Sigmoid colon (tissue), 7 donors: ENCODE results near the gene DMPK. TPM values are rescaled to one million over a fixed set of nuclear protein-coding genes. Genes with fewer than 3 reads are reported as not detected.
"Not testable (repeated sequence)": the region's sequence is repeated elsewhere in the genome, so short reads cannot be mapped to it uniquely, and the experiment has no call there.

Experiments
- DNase-seq: peaks from one replicate; pipeline ENCODE4 v3.0.0-alpha.2; 2019
- H3K27ac ChIP-seq, 4 donors: fragments of 200-600 bp; sonication (generic); one replicate each; pipeline ENCODE4 v1.5.1; 2016 to 2019; ENCODE audit warnings: mild to moderate bottlenecking in 1 of 4
- H3K27me3 ChIP-seq, 3 donors: fragments of 200-600 bp; sonication (generic); one replicate each; pipeline ENCODE4 v1.5.1; 2019; ENCODE audit warnings: mild to moderate bottlenecking in 1 of 3
- H3K36me3 ChIP-seq, 4 donors: fragments of 200-600 bp; sonication (generic); one replicate each; pipeline ENCODE4 v1.5.1; 2016 to 2019
- H3K4me1 ChIP-seq, 4 donors: fragments of 200-600 bp; sonication (generic); one replicate each; pipeline ENCODE4 v1.5.1; 2017 to 2019
- H3K4me3 ChIP-seq, 4 donors: fragments of 200-600 bp; sonication (generic); one replicate each; pipeline ENCODE4 v1.5.1; 2017 to 2019; ENCODE audit warnings: mild to moderate bottlenecking in 2 of 4, moderate library complexity in 1 of 4
- H3K9me3 ChIP-seq, 4 donors: fragments of 200-600 bp in 3 of 4; sonication (generic) in 3 of 4; one replicate each; pipeline versions ENCODE4 v1.5.1 to v1.6.1; 2013 to 2019
- CTCF ChIP-seq, 4 experiments: fragments of 450-650 bp in 3 of 4; fragments of 200-600 bp in 1 of 4; IDR thresholded peaks; one replicate each; pipeline ENCODE4 v1.5.1; 2016 to 2019; ENCODE audit warnings: antibody characterized with exemption in 4 of 4, mild to moderate bottlenecking in 3 of 4, moderate library complexity in 2 of 4
- EP300 ChIP-seq, 4 donors: sonication (generic); formaldehyde crosslinking; IDR thresholded peaks; one replicate each; pipeline ENCODE4 v1.6.1; 2017; ENCODE audit warnings: antibody characterized with exemption in 4 of 4
- POLR2A ChIP-seq, 2 donors: fragments of 450-650 bp; IDR thresholded peaks; one replicate each; pipeline ENCODE4 v1.6.1; 2016; ENCODE audit warnings: antibody characterized with exemption in 2 of 2, mild to moderate bottlenecking in 2 of 2, moderate library complexity in 2 of 2
- POLR2AphosphoS5 ChIP-seq, 4 donors: sonication (generic); formaldehyde crosslinking; IDR thresholded peaks; one replicate each; pipeline ENCODE4 v1.6.1; 2017; ENCODE audit warnings: antibody characterized with exemption in 4 of 4
- WGBS, 2 donors: extraction: QIAGEN DNeasy Blood & Tissue Kit; methylation state at CpG; one replicate each; pipeline ENCODE4 v1.1.7; 2013; 5-methylcytosine and 5-hydroxymethylcytosine counted together
- intact Hi-C: fragments of 100-400 bp; cut with DNase I; formaldehyde crosslinking; loops from one replicate; pipeline ENCODE4 v1.15.1; 2023
- polyA plus RNA-seq, 3 donors: library from polyadenylated mRNA; stranded (reverse); fragments of 200-250 nt; gene quantifications; one replicate each; pipeline ENCODE4 v1.2.3, GENCODE V29; 2013
- total RNA-seq, 4 donors: library from RNA; depleted of rRNA; stranded (reverse); fragments of >200 nt; gene quantifications; one replicate each; pipeline ENCODE4 v1.1.0, GENCODE V29; 2016
- donor health status: healthy with polysubstance abuse.
- donor health status: Bipolar disorder and iron deficiency.
- donor health status: healthy.

The DMPK gene
- total and polyA plus RNA-seq, 7 donors: 7.2 to 219 (median 62.2) TPM

DNA sequence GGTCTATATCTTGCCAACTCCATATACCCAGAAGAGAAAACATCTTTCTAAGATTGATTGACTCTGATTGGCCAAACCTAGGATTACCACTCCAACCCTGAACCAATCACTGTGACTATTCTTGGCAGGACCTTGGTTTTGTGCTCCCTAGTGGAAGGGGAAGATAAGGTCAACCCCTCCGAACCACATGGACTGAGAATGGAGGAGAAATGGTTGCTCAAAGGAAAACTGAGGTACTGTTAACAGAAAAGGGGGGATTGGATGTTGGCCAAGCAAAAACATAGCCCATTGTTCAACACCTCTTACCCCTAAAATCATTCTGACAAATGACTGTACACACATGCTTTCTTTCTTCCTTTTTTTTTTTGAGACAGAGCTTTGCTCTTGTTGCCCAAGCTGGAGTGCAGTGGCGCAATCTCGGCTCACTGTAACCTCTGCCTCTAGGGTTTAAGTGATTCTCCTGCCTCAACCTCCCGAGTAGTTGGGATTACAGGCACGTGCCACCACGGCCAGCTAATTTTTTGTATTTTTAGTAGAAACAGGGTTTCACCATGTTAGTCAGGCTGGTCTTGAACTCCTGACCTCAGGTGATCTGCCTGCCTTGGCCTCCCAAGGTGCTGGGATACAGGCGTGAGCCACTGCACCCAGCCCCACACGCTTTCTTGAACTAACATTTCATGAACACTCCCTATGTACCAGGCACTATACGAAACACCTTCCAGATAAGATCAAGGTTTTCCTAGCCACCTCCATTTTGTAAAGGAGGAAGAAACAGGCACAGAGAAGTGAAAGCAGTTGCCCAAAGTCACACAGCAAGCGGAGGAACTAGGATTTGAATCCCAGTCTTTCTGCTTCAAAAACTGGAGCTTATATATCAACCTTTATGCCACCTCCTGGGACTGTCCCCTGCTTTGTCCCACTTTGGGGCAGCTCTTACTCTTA lies 42.5 kb downstream of the DMPK start:
- 89 to 91% methylated on average over 10 of the region's 10 CpGs for WGBS, 2 donors
- intact Hi-C loops: no loop called here
- TF ChIP-seq EP300 (IDR thresholded peaks at IDR 0.05) (no peak), POLR2AphosphoS5 (IDR thresholded peaks at IDR 0.05) (no peak), CTCF (IDR thresholded peaks at IDR 0.05) (no peak), POLR2A (IDR thresholded peaks at IDR 0.05) (no peak)
- no peaks in the 10 kb centered on the region for H3K4me1 ChIP-seq
- no peaks in the 10 kb centered on the region for H3K27me3 ChIP-seq
- no peak overlapping the region for H3K4me3 ChIP-seq
- H3K27ac ChIP-seq: no peak overlapping the region
- no peaks in the 10 kb centered on the region for H3K9me3 ChIP-seq
- H3K36me3 ChIP-seq: no peaks in the 10 kb centered on the region
- DNase-seq: no peak

DNA sequence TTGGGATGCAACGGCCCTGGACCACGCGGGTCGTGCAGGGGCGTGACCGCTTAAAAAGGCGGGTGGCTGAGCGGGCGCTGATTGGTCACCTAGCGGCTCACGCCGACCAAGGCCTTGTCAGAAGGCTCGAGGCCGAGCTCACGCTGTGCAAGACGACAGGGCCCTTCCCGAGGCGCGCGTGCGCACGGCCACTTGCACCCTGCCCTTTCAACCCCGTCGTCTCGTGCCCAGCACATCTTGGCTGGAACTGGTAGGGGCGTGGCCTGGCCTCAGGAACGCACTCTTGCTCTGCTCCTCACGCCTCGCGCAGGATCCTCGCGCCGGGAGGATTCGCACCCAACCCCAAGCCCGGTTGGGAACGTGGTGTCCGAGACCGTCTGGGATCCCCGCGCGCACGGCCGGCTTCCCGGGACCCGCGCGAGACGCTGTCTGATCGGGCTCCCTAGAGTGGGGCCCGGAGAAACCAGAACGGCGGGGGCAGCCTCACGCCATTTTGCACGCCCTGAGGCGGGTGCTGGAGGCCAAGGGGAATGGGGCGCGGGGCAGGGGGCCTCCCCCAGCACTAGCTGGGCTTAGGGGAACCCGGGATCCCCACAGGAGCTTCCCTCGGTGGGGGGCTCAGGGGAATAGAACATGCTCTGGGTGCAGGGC lies 49.0 kb downstream of the DMPK start, which contains the start of gene MEIOSIN:
Gene MEIOSIN (plus strand): TSS at position 280 of the 651 bp plus-strand sequence. CDS start 1,938 bp downstream, outside the sequence.
- TF ChIP-seq POLR2AphosphoS5 (IDR thresholded peaks at IDR 0.05): no peak
- no peak for TF ChIP-seq EP300 (IDR thresholded peaks at IDR 0.05)
- TF ChIP-seq CTCF (IDR thresholded peaks at IDR 0.05): no peak
- no peak for TF ChIP-seq POLR2A (IDR thresholded peaks at IDR 0.05)
- Histone ChIP-seq H3K4me3 (no peak within 1 kb of the TSS), H3K27me3 (no peaks in the 10 kb centered on the region), H3K9me3 (no peaks in the 10 kb centered on the region), H3K36me3 (no peaks in the 10 kb centered on the region), H3K4me1 (peaks cover 0 to 23% (median 17%) of the 10 kb centered on the region in 4 donors), H3K27ac (no peak within 1 kb of the TSS)
- 95% methylated on average over 59 of the region's 59 CpGs for WGBS, 2 donors
- intact Hi-C loops: no loop called here
- no peak for DNase-seq

DNA sequence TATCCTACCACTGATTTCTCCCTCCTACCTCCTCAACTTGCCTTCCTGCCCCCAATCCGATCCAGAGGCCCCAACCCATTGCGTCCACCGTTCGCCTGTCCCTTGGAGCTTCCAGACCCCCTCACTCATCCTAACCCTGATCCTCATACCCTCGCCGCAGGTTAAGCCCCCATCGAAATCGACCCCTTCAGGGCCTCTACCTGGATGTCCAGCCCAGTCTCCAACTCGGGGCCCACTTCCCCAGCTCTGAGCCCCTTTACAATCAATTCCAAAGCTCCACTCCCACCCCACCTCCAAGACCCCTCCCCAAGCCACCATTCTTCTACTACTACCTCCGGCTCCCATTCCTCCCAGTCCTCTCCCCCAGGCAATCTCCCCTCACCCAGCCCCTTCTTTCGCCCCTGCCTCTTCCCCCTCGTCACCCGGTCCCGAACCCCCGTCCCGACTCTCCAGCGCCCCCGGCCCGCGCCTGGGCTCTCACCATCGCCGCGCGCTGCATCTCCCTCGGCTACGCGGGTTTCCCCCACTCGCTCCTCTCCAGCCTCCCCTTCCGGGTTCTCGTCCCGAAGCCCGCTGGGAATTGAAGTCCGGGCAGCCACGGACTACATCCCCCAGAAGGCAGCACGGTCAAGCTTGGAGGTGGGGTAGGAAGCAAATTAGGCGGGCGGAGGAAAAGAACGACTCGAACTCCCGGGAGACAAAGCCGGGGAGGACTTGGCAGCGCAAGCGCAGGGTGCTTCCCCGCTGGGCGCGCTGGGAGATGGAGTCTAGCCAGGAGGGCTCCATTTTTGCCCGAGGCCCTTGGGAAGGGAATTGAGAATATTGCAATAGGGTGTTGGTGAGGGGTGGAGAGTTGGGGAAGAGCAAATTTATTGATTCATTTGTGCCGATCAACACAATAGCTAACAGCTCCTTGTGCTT lies 51.7 kb downstream of the DMPK start, which contains the start of gene FBXO46:
Gene FBXO46 (minus strand): TSS at position 529 of the 921 bp plus-strand sequence. CDS start 17,401 bp downstream, outside the sequence.
- intact Hi-C loops: loop anchor here (2.0 kb wide), 2 partner anchors 38 kb away; partner anchors contain the start of genes QPCTL and SIX5
- peak; percentile 99 for DNase-seq
- Histone ChIP-seq H3K4me1 (peaks cover 0 to 25% (median 20%) of the 10 kb centered on the region in 4 donors), H3K4me3 (peak within 1 kb of the TSS; percentile 87 to 91 (median 88)), H3K27ac (peak within 1 kb of the TSS; percentile 76 to 87 (median 84)), H3K9me3 (no peaks in the 10 kb centered on the region), H3K36me3 (no peaks in the 10 kb centered on the region), H3K27me3 (no peaks in the 10 kb centered on the region)
- TF ChIP-seq EP300 (IDR thresholded peaks at IDR 0.05) (peak in 1 of 4 donors; percentile 51), POLR2AphosphoS5 (IDR thresholded peaks at IDR 0.05) (peak; percentile 80 to 95 (median 94)), POLR2A (IDR thresholded peaks at IDR 0.05) (peak; percentile 75 to 86), CTCF (IDR thresholded peaks at IDR 0.05) (no peak)
- 1% methylated on average over 48 of the region's 48 CpGs for WGBS, 2 donors

GRCh38 chr19:45729800-45730290 lies 52.4 kb downstream of the DMPK start:
- DNase-seq: no peak
- no peaks in the 10 kb centered on the region for H3K9me3 ChIP-seq
- intact Hi-C loops: loop anchor here (2.0 kb wide), 2 partner anchors 37 to 39 kb away; partner anchors contain the start of genes QPCTL and SIX5
- H3K27ac ChIP-seq: peak overlapping the region; percentile 76 to 87 (median 84)
- no peak for TF ChIP-seq POLR2A (IDR thresholded peaks at IDR 0.05)
- TF ChIP-seq CTCF (IDR thresholded peaks at IDR 0.05): no peak
- no peak for TF ChIP-seq EP300 (IDR thresholded peaks at IDR 0.05)
- TF ChIP-seq POLR2AphosphoS5 (IDR thresholded peaks at IDR 0.05): no peak
- H3K36me3 ChIP-seq: peaks cover 0 to 6% (median 0%) of the 10 kb centered on the region in 4 donors
- H3K27me3 ChIP-seq: no peaks in the 10 kb centered on the region
- peaks cover 0 to 25% (median 20%) of the 10 kb centered on the region in 4 donors for H3K4me1 ChIP-seq
- WGBS, 2 donors: 3 to 21% methylated on average over 10 of the region's 10 CpGs
- H3K4me3 ChIP-seq: peak overlapping the region; percentile 87 to 91 (median 88)

DNA sequence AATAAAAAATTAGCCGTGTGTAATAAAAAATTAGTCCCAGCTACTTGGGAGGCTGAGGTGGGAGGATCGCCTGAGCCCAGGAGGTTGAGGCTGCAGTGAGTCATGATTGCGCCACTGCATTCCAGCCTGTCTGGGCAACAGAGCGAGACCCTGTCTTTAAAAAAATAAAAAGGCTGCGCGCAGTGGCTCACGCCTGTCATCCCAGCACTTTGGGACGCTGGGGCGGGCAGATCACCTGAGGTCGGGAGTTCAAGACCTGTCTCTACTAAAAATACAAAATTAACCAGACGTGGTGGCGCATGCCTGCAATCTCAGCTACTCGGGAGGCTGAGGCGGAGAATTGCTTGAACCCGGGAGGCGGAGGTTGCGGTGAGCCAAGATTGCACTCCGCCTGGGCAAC lies 53.6 kb downstream of the DMPK start:
- DNase-seq, intact Hi-C loops, H3K27me3 ChIP-seq, H3K9me3 ChIP-seq, H3K36me3 ChIP-seq, H3K4me3 ChIP-seq, H3K27ac ChIP-seq: not testable (repeated sequence)
- peaks cover 0 to 25% (median 20%) of the 10 kb centered on the region in 4 donors for H3K4me1 ChIP-seq
- WGBS, 2 donors: 96% methylated on average over 18 of the region's 18 CpGs

- Histone ChIP-seq H3K36me3 (peaks cover 0 to 11% (median 4%) of the 10 kb centered on the region in 4 donors), H3K4me1 (peaks cover 0 to 19% (median 17%) of the 10 kb centered on the region in 4 donors), H3K27ac (peak overlapping the region in 1 of 4 donors; percentile 7)
- WGBS, 2 donors: 96 to 97% methylated on average over 11 of the region's 11 CpGs
- intact Hi-C loops, H3K9me3 ChIP-seq, H3K4me3 ChIP-seq, H3K27me3 ChIP-seq, DNase-seq: not testable (repeated sequence)
Measured at GRCh38 chr19:45720065-45720464, 62.2 kb downstream of the DMPK start.
